NCI-H774 (cell line): ENCODE measurements around the gene AHCY.
"Not testable (repeated sequence)": the region's sequence is repeated elsewhere in the genome, so short reads cannot be mapped to it uniquely, and the experiment has no call there.

Experiments
- DNase-seq: peaks from one replicate; lab custom pipeline; 2025; lab: John Stamatoyannopoulos, UW

AHCY gene

GRCh38 chr20:34302723-34303533 lies at the start of gene AHCY:
AHCY (minus strand) TSS chr20:34303355; CDS start chr20:34303270, 85 bp downstream.
- peak; percentile 93 for DNase-seq

GRCh38 chr20:34350095-34350494 lies 46.9 kb upstream of the AHCY start:
- no peak for DNase-seq

- DNase-seq, result no peak
Observed at GRCh38 chr20:34347571-34347970, 44.4 kb upstream of the AHCY start.

GRCh38 chr20:34346533-34346865 lies 43.3 kb upstream of the AHCY start:
- not testable (repeated sequence) for DNase-seq

DNA sequence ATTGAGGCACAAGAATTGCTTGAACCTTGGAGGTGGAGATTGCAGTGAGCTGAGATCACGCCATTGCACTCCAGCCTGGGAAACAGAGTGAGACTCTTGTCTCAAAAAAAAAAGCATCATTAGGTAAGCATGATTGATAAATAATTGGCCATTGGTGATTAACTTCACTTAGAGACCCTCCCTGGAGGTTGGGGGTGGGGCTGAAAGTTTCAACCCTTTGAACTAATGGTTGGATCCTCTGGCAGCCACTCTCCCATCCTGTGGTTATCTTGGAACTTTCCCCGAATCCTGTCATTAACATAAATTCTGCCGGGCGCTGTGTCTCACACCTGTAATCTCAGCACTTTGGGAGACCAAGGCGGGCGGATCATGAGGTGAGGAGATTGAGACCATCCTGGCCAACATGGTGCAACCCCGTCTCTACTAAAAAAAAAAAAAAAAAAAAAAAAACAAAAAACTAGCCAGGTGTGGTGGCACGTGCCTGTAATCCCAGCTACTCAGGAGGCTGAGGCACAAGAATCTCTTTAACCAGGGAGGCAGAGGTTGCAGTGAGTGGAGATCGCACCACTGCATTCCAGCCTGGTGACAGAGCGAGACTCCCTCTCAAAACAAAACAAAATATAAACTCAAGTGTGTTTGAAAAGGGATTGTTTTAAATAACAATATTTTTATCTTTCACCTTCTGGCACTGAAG lies 42.8 kb upstream of the AHCY start:
- DNase-seq, result not testable (repeated sequence)

DNA sequence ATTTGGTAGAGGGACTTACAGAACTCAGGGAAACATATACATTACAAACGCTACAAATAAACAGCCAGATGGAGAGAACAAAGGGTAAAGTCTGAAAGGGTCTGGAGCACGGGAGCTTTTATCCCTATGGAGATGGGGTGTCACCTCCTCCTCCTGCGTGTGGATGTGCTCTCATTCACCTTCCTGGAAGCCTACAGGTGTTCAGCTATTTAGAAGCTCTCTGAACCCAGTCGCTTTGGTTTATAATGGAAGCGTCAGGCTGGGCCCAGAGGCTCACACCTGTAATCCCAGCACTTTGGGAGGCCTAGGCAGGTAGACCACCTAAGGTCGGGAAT lies 42.2 kb upstream of the AHCY start:
- DNase-seq, result no peak

DNA sequence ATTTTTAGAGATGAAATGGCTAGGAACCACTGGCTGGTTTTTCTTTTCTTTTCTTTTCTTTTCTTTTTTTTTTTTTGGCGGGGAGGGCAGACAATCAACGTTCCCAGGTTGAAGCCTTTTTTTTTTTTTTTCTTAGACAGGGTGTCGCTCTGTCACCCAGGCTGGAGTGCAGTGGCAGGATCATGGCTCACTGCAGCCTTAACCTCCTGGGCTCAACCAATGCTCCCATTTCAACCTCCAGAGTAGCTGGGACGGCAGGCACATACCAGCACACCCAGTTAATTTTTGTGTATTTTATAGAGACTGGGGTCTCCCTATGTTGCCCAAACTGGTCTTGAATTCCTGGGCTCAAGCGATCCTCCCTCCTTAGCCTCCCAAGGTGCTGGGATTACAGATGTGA lies 41.1 kb upstream of the AHCY start:
- DNase-seq, result no peak

DNA sequence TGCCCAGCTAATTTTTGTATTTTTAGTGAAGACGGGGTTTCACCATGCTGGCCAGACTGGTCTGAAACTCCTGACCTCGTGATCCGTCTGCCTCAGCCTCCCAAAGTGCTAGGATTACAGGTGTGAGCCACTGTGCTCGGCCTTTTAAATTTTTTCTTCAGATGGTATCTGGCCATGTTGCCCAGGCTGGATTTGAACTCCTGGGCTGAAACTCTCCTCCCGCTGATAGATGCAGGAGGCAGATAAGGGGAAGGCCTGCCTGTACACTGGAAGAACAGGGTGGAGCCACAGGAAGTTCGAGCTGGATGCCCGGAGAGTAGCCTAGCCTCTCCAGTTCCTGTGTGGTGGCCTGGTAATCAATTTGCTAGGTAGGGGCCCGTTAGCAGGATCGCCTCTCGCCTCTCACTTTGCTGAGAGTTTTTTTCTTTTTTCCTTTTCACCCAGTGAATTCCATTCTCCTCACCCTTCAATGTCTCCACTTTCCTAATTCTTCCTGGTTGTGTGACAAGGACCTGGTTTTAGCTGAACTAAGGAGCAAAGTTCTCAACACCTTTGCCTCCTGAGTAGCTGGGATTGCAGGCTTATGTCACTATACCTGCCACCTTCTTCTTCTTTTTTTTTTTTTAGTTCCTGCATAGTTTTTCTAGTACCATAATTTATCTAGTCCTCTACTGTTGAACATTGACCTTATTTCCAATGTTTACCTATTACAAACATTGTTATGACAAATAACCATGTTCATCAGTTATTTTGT lies 40.5 kb upstream of the AHCY start:
- DNase-seq, result no peak

- DNase-seq, result not testable (repeated sequence)
Observed at GRCh38 chr20:34341199-34341598, 38.0 kb upstream of the AHCY start.

GRCh38 chr20:34340726-34341125 lies 37.6 kb upstream of the AHCY start:
- not testable (repeated sequence) for DNase-seq

GRCh38 chr20:34337982-34338726 lies 35.0 kb upstream of the AHCY start:
- DNase-seq, result no peak

DNA sequence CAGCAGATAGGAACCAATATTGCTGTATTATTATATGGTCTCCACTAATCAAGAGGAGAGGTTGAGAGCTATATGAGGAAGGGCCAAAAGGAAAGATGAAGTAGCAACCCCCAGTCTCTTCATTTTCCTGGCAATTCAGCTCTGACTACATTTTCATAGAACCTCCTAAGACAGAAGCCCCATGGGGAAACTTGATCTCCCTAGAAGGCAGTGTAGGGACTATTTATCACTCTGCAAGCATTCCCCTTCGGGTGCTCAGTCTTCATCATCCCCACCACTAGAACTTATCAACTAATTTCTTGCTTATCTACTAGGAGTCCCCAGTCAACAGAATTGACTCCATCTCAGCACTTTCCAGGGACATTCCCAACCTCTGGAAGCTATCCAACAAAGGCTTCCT lies 34.4 kb upstream of the AHCY start:
- no peak for DNase-seq

- no peak for DNase-seq
Observed at GRCh38 chr20:34334654-34335407, 31.7 kb upstream of the AHCY start.

- DNase-seq, result no peak
Observed at GRCh38 chr20:34333786-34334185, 30.6 kb upstream of the AHCY start.

GRCh38 chr20:34332262-34332920 lies 29.2 kb upstream of the AHCY start:
- no peak for DNase-seq

DNA sequence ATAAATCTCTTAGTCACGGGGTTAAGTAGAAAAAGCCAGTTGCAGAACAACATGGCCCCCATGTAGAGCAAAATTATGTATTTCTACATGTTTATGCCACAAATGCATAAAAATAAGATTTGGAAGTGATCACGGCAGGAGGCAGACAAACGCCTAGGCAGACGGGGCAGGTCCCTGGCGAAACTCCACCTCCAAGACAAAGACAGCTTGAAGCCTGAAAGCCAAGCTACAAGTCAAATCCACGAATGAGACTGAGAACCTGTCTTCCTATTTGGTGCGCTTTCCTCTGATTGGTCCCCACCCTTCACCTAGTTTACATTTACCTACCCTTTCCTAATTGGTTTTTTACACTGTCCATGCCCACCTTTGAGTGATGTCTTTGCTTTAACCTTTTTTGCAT lies 28.7 kb upstream of the AHCY start:
- no peak for DNase-seq

GRCh38 chr20:34330861-34331544 lies 27.8 kb upstream of the AHCY start:
- not testable (repeated sequence) for DNase-seq

- no peak for DNase-seq
Observed at GRCh38 chr20:34328928-34329677, 25.9 kb upstream of the AHCY start.

- DNase-seq, result not testable (repeated sequence)
Observed at GRCh38 chr20:34328207-34328606, 25.1 kb upstream of the AHCY start.

GRCh38 chr20:34324541-34324940 lies 21.4 kb upstream of the AHCY start:
- DNase-seq, result no peak
